LNCAP (cell line): ENCODE data around the gene EPHB3.

Experiments used
- CTCF ChIP-seq: fragments of 450-650 bp; IDR thresholded peaks from 2 replicates; pipeline ENCODE4 v1.5.1; 2017; ENCODE audit warnings: mild to moderate bottlenecking

The EPHB3 gene

GRCh38 chr3:184608209-184608608 is 46.6 kb downstream of the EPHB3 start:
- TF ChIP-seq CTCF = no peak

GRCh38 chr3:184609476-184610244 is 48.1 kb downstream of the EPHB3 start:
- no peak for TF ChIP-seq CTCF

- TF ChIP-seq CTCF = no peak
These were observed 48.8 kb downstream of the EPHB3 start for GRCh38 chr3:184610245-184610871.

GRCh38 chr3:184611607-184612281 is 50.2 kb downstream of the EPHB3 start:
- no peak for TF ChIP-seq CTCF

- TF ChIP-seq CTCF = no peak
These were observed 53.8 kb downstream of the EPHB3 start for GRCh38 chr3:184615396-184615795.

- TF ChIP-seq CTCF = no peak
These were observed 54.9 kb downstream of the EPHB3 start for GRCh38 chr3:184616436-184616835.

- TF ChIP-seq CTCF = no peak
These were observed 57.2 kb downstream of the EPHB3 start for GRCh38 chr3:184618811-184619210.
